ENCODE data around the gene PSMB3. TPM values are rescaled to one million over a fixed set of nuclear protein-coding genes. Genes with fewer than 3 reads are reported as not detected.
A peak's percentile ranks its signal among the peaks of the same experiment; 100 is the strongest.

The PSMB3 gene
- total RNA-seq, 1 donor from 2014 or later: 349 TPM

GRCh38 chr17:38750312-38751121 is 2.0 kb upstream of the PSMB3 start:
- peaks cover 11% of the 10 kb centered on the region for H3K36me3 Mint-ChIP-seq (ENCODE audit: low read depth)
- H3K9me3 Mint-ChIP-seq: no peaks in the 10 kb centered on the region
- peaks cover 24% of the 10 kb centered on the region for H3K27me3 Mint-ChIP-seq (ENCODE audit: insufficient read depth)
- DNase-seq (ENCODE audit: low spot score): no peak
- intact Hi-C loops (cut with micrococcal nuclease): loop anchor here (5.0 kb wide), 4 partner anchors 148 to 1362 kb away; partner anchors contain the start of genes CACNB1 and FBXL20
- H3K4me1 Mint-ChIP-seq (ENCODE audit: low read depth): peaks cover 48% of the 10 kb centered on the region
- peak overlapping the region; percentile 97 for H3K4me3 Mint-ChIP-seq
- H3K27ac Mint-ChIP-seq: peak overlapping the region; percentile 98

GRCh38 chr17:38751144-38751807 is 1.3 kb upstream of the PSMB3 start:
- DNase-seq (ENCODE audit: low spot score): no peak
- H3K36me3 Mint-ChIP-seq (ENCODE audit: low read depth): peaks cover 18% of the 10 kb centered on the region
- intact Hi-C loops (cut with micrococcal nuclease): loop anchor here (5.0 kb wide), 4 partner anchors 149 to 1361 kb away; partner anchors contain the start of genes CACNB1 and FBXL20
- peak overlapping the region; percentile 97 for H3K4me3 Mint-ChIP-seq
- peak overlapping the region; percentile 98 for H3K27ac Mint-ChIP-seq
- H3K27me3 Mint-ChIP-seq (ENCODE audit: insufficient read depth): peaks cover 19% of the 10 kb centered on the region
- no peaks in the 10 kb centered on the region for H3K9me3 Mint-ChIP-seq
- H3K4me1 Mint-ChIP-seq (ENCODE audit: low read depth): peaks cover 40% of the 10 kb centered on the region

- Mint-ChIP-seq H3K27ac (peak overlapping the region; percentile 98), H3K36me3 (ENCODE audit: low read depth) (peaks cover 20% of the 10 kb centered on the region), H3K4me3 (peak overlapping the region; percentile 97), H3K9me3 (no peaks in the 10 kb centered on the region), H3K27me3 (ENCODE audit: insufficient read depth) (peaks cover 15% of the 10 kb centered on the region), H3K4me1 (ENCODE audit: low read depth) (peaks cover 35% of the 10 kb centered on the region)
- intact Hi-C loops (cut with micrococcal nuclease): loop anchor here (1.0 to 5.0 kb wide), 14 partner anchors 22 to 1360 kb away; partner anchors contain the start of genes CACNB1, CDK12, CISD3 and FBXL20
- DNase-seq (ENCODE audit: low spot score): peak; percentile 81
These were observed 683 bp upstream of the PSMB3 start for GRCh38 chr17:38751808-38752307.

DNA sequence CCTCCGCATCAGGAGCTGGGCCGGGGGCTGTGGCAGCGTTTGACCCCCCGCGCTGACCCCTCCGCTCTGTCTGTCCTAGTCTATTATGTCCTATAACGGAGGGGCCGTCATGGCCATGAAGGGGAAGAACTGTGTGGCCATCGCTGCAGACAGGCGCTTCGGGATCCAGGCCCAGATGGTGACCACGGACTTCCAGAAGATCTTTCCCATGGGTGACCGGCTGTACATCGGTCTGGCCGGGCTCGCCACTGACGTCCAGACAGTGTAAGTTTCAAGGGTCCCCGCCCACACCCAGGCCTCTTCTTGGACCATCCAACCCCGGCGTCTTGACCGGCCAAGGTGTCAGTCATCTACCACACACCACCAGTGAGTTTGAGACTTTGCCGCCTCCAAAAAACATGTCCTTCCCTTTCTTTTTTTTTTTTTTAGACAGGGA is 548 bp downstream of the PSMB3 start:
- Mint-ChIP-seq H3K4me3 (peak overlapping the region; percentile 97), H3K36me3 (ENCODE audit: low read depth) (peaks cover 20% of the 10 kb centered on the region)

DNA sequence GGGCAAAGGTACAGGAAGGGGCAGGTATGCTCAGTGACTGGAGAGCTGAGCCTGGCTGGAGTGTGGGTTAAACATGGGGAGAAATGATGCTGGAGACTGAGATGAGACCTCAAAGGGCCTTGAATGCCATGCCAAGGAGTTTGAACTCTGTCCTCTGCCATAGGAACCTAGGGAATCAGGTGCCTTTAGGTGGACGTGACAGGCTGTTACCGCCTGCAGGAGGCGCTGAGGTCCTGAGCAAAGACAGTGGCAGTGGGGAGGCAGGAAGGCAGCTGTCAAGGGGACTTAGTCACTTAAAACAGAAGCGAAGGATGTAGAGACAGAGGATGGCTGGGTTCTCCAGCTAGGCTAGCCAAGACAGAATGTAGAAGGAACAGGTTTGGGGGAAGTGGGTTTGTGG is 9.1 kb downstream of the PSMB3 start:
- Mint-ChIP-seq H3K4me1 (ENCODE audit: low read depth) (peaks cover 20% of the 10 kb centered on the region), H3K27me3 (ENCODE audit: insufficient read depth) (no peaks in the 10 kb centered on the region), H3K36me3 (ENCODE audit: low read depth) (peaks cover 52% of the 10 kb centered on the region), H3K9me3 (no peaks in the 10 kb centered on the region), H3K4me3 (no peak overlapping the region), H3K27ac (no peak overlapping the region)
- DNase-seq (ENCODE audit: low spot score): no peak
- intact Hi-C loops (cut with micrococcal nuclease): no loop called here

More for the DNA sequence above, 548 bp downstream of the PSMB3 start:
- H3K27me3 Mint-ChIP-seq (ENCODE audit: insufficient read depth): peaks cover 14% of the 10 kb centered on the region
- intact Hi-C loops (cut with micrococcal nuclease): loop anchor here (2.0 to 5.0 kb wide), 5 partner anchors 151 to 1359 kb away; partner anchors contain the start of genes CACNB1 and FBXL20
- peaks cover 35% of the 10 kb centered on the region for H3K4me1 Mint-ChIP-seq (ENCODE audit: low read depth)
- DNase-seq (ENCODE audit: low spot score): no peak
- no peaks in the 10 kb centered on the region for H3K9me3 Mint-ChIP-seq
- H3K27ac Mint-ChIP-seq: peak overlapping the region; percentile 52

- H3K9me3 Mint-ChIP-seq: no peaks in the 10 kb centered on the region
- no peak overlapping the region for H3K4me3 Mint-ChIP-seq
- H3K4me1 Mint-ChIP-seq (ENCODE audit: low read depth): peaks cover 20% of the 10 kb centered on the region
- intact Hi-C loops (cut with micrococcal nuclease): no loop called here
- no peak overlapping the region for H3K27ac Mint-ChIP-seq
- peaks cover 59% of the 10 kb centered on the region for H3K36me3 Mint-ChIP-seq (ENCODE audit: low read depth)
- no peaks in the 10 kb centered on the region for H3K27me3 Mint-ChIP-seq (ENCODE audit: insufficient read depth)
- DNase-seq (ENCODE audit: low spot score): no peak
These were observed 9.7 kb downstream of the PSMB3 start for GRCh38 chr17:38762231-38762630.

GRCh38 chr17:38766341-38766740 is 13.8 kb downstream of the PSMB3 start:
- DNase-seq (ENCODE audit: low spot score): no peak
- Mint-ChIP-seq H3K9me3 (no peaks in the 10 kb centered on the region), H3K27me3 (ENCODE audit: insufficient read depth) (no peaks in the 10 kb centered on the region), H3K4me1 (ENCODE audit: low read depth) (peaks cover 13% of the 10 kb centered on the region), H3K4me3 (no peak overlapping the region), H3K27ac (no peak overlapping the region), H3K36me3 (ENCODE audit: low read depth) (peaks cover 71% of the 10 kb centered on the region)
- intact Hi-C loops (cut with micrococcal nuclease): no loop called here

DNA sequence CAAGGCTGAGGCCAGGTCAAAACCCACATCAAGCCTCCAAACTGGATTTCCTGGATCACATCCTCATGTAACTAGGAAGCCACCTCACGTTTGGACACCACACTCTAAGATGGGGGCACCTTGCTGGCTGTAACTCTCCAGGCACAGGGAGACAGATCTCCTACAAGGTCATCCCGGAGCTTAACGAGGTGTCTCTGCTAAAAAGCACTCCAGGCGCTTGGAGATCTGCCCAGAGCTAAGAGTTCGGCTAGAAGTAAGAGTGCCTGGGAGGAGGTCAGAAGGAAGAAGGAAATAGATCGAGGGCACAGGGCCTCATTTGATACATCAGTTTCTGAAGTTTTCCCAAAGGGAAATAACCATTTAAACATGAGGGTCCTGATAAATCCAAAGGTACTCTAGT is 15.9 kb downstream of the PSMB3 start:
- H3K27ac Mint-ChIP-seq: no peak overlapping the region
- H3K4me3 Mint-ChIP-seq: no peak overlapping the region

GRCh38 chr17:38773258-38773657 is 20.7 kb downstream of the PSMB3 start:
- H3K27me3 Mint-ChIP-seq (ENCODE audit: insufficient read depth): no peaks in the 10 kb centered on the region
- H3K9me3 Mint-ChIP-seq: no peaks in the 10 kb centered on the region
- DNase-seq (ENCODE audit: low spot score): no peak
- no peak overlapping the region for H3K4me3 Mint-ChIP-seq
- peaks cover 46% of the 10 kb centered on the region for H3K36me3 Mint-ChIP-seq (ENCODE audit: low read depth)
- no peak overlapping the region for H3K27ac Mint-ChIP-seq
- intact Hi-C loops (cut with micrococcal nuclease): no loop called here
- H3K4me1 Mint-ChIP-seq (ENCODE audit: low read depth): no peaks in the 10 kb centered on the region

More for the DNA sequence above, 15.9 kb downstream of the PSMB3 start:
- intact Hi-C loops (cut with micrococcal nuclease): no loop called here
- Mint-ChIP-seq H3K4me1 (ENCODE audit: low read depth) (no peaks in the 10 kb centered on the region), H3K27me3 (ENCODE audit: insufficient read depth) (no peaks in the 10 kb centered on the region), H3K36me3 (ENCODE audit: low read depth) (peaks cover 69% of the 10 kb centered on the region), H3K9me3 (no peaks in the 10 kb centered on the region)
- no peak for DNase-seq (ENCODE audit: low spot score)

DNA sequence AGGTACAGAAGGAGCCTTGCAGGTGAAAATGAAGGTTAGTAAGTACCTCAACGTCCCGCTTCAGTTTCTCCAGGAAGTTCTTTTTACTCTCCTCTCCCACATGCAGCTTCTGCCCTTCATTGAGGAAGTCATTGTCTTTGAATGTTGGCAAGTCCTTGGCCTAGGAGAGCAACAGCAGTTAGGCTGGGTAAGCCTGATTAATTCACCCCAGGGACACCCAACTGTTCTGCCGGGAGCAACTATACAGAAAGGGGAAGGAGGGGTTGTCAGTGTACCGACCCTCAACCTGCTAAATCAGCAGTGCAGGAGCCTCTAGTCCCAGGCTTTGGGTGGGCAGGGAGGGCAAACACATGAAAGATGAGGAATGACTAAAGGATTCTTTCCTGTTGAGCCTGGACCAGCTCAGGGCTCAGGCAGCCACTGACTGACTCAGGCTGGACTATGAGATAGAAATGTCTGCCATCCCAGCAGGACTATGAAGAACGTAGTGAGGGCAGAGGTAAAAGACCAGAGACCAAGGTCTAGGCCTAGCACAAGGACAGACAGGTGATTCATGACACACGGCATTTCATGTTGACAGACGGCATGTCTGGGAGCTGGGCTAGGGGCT is 25.2 kb downstream of the PSMB3 start:
- Mint-ChIP-seq H3K4me1 (ENCODE audit: low read depth) (no peaks in the 10 kb centered on the region), H3K36me3 (ENCODE audit: low read depth) (peaks cover 25% of the 10 kb centered on the region), H3K9me3 (no peaks in the 10 kb centered on the region), H3K27me3 (ENCODE audit: insufficient read depth) (no peaks in the 10 kb centered on the region), H3K27ac (no peak overlapping the region), H3K4me3 (no peak overlapping the region)
- intact Hi-C loops (cut with micrococcal nuclease): no loop called here
- DNase-seq (ENCODE audit: low spot score): no peak

DNA sequence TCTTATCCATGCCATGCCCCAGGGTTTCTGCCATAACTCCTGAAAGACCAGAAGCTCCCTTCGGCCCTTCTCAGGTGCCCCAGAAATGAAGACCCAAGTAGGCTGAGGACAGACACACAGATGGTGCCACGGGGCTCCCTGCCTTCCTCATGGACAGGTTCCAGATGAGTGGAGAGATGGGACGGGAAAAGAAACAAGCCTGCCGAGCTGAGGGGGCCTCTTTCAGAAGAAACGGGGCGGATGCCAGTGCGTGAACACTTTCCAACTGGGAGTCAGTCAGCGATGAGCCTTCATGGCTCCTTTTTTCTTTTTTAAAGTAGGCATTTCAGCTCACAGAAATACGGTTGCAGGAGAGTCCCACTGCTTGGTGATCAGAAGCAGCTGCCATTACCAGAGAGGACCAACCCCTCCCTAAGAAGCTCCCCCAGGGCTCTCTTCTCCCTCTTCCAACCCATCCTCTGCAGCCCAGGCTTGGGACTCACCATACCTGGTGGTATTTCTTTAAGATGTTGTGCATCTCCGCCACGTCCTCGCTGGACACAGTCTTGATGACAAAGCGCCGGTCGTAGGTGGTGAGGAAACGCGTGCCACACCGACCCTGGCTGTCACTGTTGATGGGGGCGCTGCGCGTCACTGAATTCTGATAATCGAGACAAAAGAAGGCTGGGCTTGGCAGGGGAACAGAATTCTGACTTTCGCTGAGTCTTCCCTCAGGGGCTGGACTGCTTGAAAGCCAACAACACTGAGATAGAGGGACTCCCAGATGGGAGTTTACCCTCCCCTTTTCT is 27.6 kb downstream of the PSMB3 start:
- no peak overlapping the region for H3K4me3 Mint-ChIP-seq
- H3K27me3 Mint-ChIP-seq (ENCODE audit: insufficient read depth): no peaks in the 10 kb centered on the region
- peaks cover 28% of the 10 kb centered on the region for H3K36me3 Mint-ChIP-seq (ENCODE audit: low read depth)

GRCh38 chr17:38783227-38783626 is 30.7 kb downstream of the PSMB3 start:
- no peaks in the 10 kb centered on the region for H3K27me3 Mint-ChIP-seq (ENCODE audit: insufficient read depth)
- intact Hi-C loops (cut with micrococcal nuclease): no loop called here

More for the DNA sequence above, 27.6 kb downstream of the PSMB3 start:
- DNase-seq (ENCODE audit: low spot score): no peak
- H3K9me3 Mint-ChIP-seq: no peaks in the 10 kb centered on the region
- no peak overlapping the region for H3K27ac Mint-ChIP-seq
- no peaks in the 10 kb centered on the region for H3K4me1 Mint-ChIP-seq (ENCODE audit: low read depth)
- intact Hi-C loops (cut with micrococcal nuclease): no loop called here

More at GRCh38 chr17:38783227-38783626, 30.7 kb downstream of the PSMB3 start:
- no peaks in the 10 kb centered on the region for H3K4me1 Mint-ChIP-seq (ENCODE audit: low read depth)
- no peak for DNase-seq (ENCODE audit: low spot score)
- H3K9me3 Mint-ChIP-seq: no peaks in the 10 kb centered on the region
- no peak overlapping the region for H3K27ac Mint-ChIP-seq
- no peak overlapping the region for H3K4me3 Mint-ChIP-seq
- peaks cover 26% of the 10 kb centered on the region for H3K36me3 Mint-ChIP-seq (ENCODE audit: low read depth)
